Epithelial cell of proximal tubule (primary cell): Measurements from ENCODE around the gene FAM120B. TPM values are rescaled to one million over a fixed set of nuclear protein-coding genes. Genes with fewer than 3 reads are reported as not detected.

ENCODE experiments used
- DNase-seq: peaks from one replicate; pipeline ENCODE4 v3.0.0-alpha.2; 2011; ENCODE audit warnings: low read depth
- H3K4me3 ChIP-seq: 2 replicates; pipeline ENCODE4 v1.5.1; 2011; ENCODE audit warnings: low read depth, mild to moderate bottlenecking, low read length
- total RNA-seq: library from RNA; depleted of rRNA; stranded (reverse); fragments of >200 nt; gene quantifications from 2 replicates; pipeline ENCODE4 v1.2.3, GENCODE V29; 2015
- TF ChIP-seq, protein P1 (sequence below): conservative IDR thresholded peaks from 2 replicates; pipeline ENCODE4 v1.5.1; 2012; ENCODE audit warnings: low read depth, mild to moderate bottlenecking, low read length

The FAM120B gene
- total RNA-seq, 1 donor from 2014 or later = 5.0 TPM

DNA sequence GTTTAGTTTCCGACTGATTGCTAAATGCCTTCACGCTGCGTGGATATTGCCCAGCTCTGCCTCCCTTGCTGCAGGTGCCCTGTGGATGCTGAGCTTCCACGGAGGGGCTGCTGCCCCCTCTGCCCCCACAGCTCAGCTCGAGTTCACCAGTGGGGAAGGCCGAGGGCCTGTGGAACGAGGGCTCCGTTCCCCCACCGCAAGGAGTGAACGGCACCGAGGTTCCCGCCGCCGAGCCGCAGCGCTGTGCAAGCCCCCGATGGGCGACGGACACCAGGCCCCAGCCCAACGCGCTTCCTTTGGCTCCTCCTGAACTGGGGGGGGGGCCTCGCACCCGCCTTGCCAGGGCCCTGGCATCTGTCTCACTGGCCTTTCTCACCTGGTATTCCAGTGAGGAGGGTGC is 33.4 kb upstream of the FAM120B start:
- H3K4me3 ChIP-seq = no peak overlapping the region
- TF ChIP-seq, protein P1, sequence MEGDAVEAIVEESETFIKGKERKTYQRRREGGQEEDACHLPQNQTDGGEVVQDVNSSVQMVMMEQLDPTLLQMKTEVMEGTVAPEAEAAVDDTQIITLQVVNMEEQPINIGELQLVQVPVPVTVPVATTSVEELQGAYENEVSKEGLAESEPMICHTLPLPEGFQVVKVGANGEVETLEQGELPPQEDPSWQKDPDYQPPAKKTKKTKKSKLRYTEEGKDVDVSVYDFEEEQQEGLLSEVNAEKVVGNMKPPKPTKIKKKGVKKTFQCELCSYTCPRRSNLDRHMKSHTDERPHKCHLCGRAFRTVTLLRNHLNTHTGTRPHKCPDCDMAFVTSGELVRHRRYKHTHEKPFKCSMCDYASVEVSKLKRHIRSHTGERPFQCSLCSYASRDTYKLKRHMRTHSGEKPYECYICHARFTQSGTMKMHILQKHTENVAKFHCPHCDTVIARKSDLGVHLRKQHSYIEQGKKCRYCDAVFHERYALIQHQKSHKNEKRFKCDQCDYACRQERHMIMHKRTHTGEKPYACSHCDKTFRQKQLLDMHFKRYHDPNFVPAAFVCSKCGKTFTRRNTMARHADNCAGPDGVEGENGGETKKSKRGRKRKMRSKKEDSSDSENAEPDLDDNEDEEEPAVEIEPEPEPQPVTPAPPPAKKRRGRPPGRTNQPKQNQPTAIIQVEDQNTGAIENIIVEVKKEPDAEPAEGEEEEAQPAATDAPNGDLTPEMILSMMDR = no peak
- DNase-seq = no peak

DNA sequence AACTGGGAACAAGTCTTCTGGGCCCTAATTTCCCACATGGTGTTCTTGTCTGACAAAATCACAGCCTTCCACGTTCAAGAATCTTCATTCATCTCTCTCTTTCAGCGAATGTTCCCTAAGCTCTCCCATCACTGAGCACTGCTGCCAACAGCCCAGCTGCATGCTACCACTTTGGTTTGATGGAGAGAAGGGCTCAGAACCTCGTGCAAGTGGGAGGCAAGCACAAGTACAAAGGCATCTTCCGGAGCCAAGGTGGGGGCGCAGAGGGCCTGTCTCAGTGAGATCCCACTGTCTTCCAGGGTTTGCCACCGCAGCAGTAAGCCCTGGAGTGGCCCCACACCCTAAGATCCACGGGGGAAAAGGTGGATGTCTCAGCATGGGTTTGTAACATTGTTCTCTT is 32.9 kb upstream of the FAM120B start:
- DNase-seq = no peak
- TF ChIP-seq, protein P1 = no peak
- no peak overlapping the region for H3K4me3 ChIP-seq

DNA sequence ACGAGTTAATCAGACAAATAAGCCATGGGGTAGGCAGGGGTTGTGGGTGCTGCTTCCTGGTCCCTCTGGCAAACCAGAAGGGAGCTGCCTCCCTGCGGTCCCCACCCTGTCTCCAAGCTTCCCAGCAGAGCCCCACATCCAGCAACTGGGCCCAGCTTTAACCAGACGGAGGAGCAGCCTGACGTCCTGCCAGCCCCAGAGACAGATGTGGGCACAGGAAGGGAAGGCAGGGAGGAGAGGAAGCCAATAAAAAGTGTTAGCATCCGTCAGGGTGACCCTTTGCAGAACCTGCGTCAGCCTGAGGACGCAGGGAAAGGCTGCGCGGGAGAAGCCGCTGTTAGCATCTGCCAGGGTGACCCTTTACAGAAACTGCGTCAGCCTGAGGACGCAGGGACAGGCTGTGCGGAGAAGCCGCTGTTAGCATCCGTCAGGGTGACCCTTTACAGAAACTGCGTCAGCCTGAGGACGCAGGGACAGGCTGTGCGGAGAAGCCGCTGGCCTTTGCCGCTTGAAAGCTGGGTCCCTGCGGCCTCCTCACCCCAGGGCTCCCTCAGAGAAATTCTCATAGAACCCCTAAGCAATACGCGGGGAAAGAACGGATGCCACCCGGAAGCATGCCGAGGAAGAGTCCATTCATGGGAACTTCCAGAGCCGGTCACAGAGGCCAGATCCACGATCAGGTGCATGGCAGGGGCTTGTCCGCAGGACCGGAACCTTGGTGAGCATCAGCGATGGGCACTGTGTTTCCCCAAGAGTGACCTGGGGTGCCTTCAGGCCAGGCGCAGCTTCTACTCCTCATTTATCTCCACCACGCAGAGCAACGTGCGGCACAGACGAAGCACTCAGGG is 31.6 kb upstream of the FAM120B start:
- DNase-seq = no peak
- no peak overlapping the region for H3K4me3 ChIP-seq

DNA sequence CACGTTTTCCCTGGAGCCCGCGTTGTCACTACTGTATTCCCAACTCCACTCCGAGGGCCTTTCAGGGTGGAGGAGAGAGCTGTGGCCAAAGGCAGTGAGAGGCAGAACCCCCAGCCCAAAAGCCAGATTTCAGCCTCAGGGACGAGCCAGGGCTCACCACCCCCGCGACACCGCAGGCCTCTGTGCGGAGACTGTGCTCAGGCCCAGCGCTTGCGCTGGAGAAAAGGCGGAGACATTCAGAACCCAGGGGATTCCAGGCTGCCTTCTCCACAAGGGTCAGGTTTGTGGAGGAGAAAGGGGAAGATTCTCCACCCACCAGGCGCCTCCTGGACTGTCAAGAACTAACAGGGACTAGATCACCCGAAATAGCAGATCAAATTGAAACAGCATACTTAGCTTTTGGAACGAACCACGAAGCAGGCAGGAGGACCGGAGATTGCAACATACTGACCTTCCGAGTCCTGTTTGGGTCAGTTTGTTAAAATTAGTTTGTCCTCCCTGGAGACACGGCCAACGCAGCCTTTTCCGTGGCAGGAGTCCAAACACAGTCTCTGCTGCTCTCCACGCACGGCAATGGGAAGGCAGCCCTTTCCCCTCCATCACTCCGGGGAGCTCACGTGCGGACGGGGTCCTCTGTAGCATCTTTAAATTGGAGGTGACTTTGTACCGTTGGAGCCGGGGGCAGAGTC is 30.0 kb upstream of the FAM120B start:
- no peak for DNase-seq
- TF ChIP-seq, protein P1 = no peak
- no peak overlapping the region for H3K4me3 ChIP-seq

More for the DNA sequence above, 31.6 kb upstream of the FAM120B start:
- TF ChIP-seq, protein P1 = no peak

DNA sequence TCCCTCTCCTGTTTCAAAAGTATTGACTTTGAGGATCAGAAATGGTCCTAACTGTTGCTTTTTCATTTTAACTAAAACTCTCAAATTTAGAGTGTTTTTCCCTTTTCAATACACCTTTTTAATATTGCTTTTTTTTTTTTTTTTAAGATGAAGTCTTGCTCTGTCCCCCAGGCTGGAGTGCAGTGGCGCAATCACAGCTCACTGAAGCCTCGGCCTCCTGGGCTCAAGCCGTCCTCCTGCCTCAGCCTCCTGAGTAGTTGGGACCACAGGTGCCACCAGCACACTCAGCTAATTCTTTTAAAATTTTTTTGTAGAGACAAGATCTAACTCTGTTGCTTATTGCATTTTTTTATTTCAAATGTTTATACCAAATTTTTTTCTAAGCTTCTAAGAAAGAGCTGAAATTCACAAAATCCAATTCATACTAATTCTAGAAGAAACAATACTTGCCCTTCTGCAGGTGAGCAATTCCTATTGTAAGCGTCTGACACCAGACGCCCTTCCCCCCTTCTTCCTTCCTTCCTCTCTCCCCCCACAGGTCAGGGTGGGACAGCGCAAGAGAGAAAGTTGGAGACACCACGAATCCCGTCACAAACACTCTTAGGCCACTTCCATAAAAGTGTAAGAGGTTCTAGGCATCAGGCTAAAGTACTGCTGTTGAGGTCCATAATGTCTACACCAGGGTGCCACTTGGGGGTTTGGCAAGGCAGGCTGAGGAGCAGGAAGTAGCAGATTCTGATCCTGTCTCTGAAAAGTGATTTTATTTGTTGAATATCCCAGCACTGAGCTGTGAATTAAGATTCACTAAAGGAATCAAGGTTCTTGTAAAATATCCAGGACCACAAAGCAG is 28.4 kb upstream of the FAM120B start:
- H3K4me3 ChIP-seq = no peak overlapping the region
- DNase-seq = no peak
- TF ChIP-seq, protein P1 = no peak

DNA sequence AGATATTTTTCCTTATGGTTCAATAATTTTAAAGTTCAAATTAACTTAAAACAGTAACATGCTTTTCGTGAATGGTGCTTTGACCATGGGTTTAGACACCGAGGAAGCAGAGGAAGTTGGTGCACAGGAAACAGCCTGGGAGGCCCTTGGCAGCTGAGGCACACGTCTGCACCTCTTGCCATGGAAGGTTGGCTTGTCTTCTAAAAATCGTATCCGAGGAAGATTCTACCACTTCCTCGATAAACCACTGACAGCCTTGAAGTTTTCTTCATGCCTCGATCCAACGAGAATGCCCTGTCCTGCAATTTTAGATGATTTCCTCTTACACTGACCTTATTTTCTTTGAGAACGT is 27.8 kb upstream of the FAM120B start:
- no peak overlapping the region for H3K4me3 ChIP-seq
- no peak for DNase-seq
- TF ChIP-seq, protein P1 = no peak
